Liver (tissue), 3 donors: Measurements from ENCODE around the gene SLC6A7.

Source experiments
- EGR1 ChIP-seq, 2 donors: IDR thresholded peaks; 2 replicates each; pipeline ENCODE4 v1.6.1; 2016 to 2018; ENCODE audit warnings: antibody characterized with exemption in 2 of 2, low read depth in 2 of 2
- GABPA ChIP-seq, 2 donors: IDR thresholded peaks in 1 of 2; conservative IDR thresholded peaks in 1 of 2; 2 replicates each; pipeline ENCODE4 v1.6.1; 2016; ENCODE audit warnings: antibody characterized with exemption in 2 of 2, mild to moderate bottlenecking in 1 of 2, moderate library complexity in 1 of 2
- HNF4G ChIP-seq: IDR thresholded peaks from 2 replicates; pipeline ENCODE4 v1.6.1; 2016; ENCODE audit warnings: antibody characterized with exemption
- JUND ChIP-seq, 2 donors: IDR thresholded peaks; 2 replicates each; pipeline ENCODE4 v1.6.1; 2016; ENCODE audit warnings: antibody characterized with exemption in 2 of 2
- NR2F2 ChIP-seq: IDR thresholded peaks from 2 replicates; pipeline ENCODE4 v1.6.1; 2016; ENCODE audit warnings: antibody characterized with exemption
- RAD21 ChIP-seq, 2 donors: IDR thresholded peaks; 2 replicates each; pipeline ENCODE4 v1.6.1; 2016; ENCODE audit warnings: antibody characterized with exemption in 2 of 2, mild to moderate bottlenecking in 2 of 2
- RXRA ChIP-seq, 2 donors: IDR thresholded peaks; 2 replicates each; pipeline ENCODE4 v1.6.1; 2017 to 2018; ENCODE audit warnings: antibody characterized with exemption in 2 of 2, mild to moderate bottlenecking in 1 of 2
- SP1 ChIP-seq: IDR thresholded peaks from 2 replicates; pipeline ENCODE4 v1.6.1; 2018; ENCODE audit warnings: antibody characterized with exemption, mild to moderate bottlenecking
- YY1 ChIP-seq: IDR thresholded peaks from 2 replicates; pipeline ENCODE4 v1.6.1; 2016; ENCODE audit warnings: antibody characterized with exemption, mild to moderate bottlenecking
- TF ChIP-seq, protein P1 (sequence below): fragments of 150-350 bp; IDR thresholded peaks from 2 replicates; pipeline ENCODE4 v1.5.1; 2017; ENCODE audit warnings: improper control_type of control experiment, low read depth, low read length; ENCODE audit not compliant: missing input control
- TF ChIP-seq, protein P2 (sequence below): IDR thresholded peaks from 2 replicates; pipeline ENCODE4 v1.6.1; 2016; ENCODE audit warnings: antibody characterized with exemption
- TF ChIP-seq, protein P3 (sequence below): IDR thresholded peaks from 2 replicates; pipeline ENCODE4 v1.6.1; 2016; ENCODE audit warnings: antibody characterized with exemption, mild to moderate bottlenecking
- TF ChIP-seq, protein P4 (sequence below): IDR thresholded peaks from 2 replicates; pipeline ENCODE4 v1.6.1; 2016; ENCODE audit warnings: antibody characterized with exemption
- TF ChIP-seq, protein P5 (sequence below): IDR thresholded peaks from 2 replicates; pipeline ENCODE4 v1.6.1; 2016; ENCODE audit warnings: antibody characterized with exemption
- donor health status: healthy.
- donor health status: healthy.

DNA sequence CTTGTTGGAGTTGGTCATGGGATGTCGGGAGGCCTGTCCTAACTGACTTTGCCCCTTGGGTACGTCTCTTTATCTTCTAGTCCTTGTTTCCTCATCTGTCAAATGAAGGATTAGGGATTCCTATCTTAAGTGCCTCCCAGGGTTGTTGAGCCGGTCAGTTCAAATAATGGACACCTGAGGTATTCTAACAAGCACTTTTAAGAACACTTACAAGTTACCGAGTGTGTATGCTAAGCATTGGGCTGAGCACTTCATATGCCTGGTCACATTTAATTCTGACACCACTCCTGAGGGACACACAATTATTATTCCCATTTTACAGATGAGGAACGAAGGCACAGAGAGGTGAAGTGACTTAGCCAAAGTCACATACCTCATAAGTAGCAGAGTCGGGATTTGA is 62.6 kb downstream of the SLC6A7 start:
- TF ChIP-seq, protein P1, sequence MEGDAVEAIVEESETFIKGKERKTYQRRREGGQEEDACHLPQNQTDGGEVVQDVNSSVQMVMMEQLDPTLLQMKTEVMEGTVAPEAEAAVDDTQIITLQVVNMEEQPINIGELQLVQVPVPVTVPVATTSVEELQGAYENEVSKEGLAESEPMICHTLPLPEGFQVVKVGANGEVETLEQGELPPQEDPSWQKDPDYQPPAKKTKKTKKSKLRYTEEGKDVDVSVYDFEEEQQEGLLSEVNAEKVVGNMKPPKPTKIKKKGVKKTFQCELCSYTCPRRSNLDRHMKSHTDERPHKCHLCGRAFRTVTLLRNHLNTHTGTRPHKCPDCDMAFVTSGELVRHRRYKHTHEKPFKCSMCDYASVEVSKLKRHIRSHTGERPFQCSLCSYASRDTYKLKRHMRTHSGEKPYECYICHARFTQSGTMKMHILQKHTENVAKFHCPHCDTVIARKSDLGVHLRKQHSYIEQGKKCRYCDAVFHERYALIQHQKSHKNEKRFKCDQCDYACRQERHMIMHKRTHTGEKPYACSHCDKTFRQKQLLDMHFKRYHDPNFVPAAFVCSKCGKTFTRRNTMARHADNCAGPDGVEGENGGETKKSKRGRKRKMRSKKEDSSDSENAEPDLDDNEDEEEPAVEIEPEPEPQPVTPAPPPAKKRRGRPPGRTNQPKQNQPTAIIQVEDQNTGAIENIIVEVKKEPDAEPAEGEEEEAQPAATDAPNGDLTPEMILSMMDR = no peak
- TF ChIP-seq, protein P2, sequence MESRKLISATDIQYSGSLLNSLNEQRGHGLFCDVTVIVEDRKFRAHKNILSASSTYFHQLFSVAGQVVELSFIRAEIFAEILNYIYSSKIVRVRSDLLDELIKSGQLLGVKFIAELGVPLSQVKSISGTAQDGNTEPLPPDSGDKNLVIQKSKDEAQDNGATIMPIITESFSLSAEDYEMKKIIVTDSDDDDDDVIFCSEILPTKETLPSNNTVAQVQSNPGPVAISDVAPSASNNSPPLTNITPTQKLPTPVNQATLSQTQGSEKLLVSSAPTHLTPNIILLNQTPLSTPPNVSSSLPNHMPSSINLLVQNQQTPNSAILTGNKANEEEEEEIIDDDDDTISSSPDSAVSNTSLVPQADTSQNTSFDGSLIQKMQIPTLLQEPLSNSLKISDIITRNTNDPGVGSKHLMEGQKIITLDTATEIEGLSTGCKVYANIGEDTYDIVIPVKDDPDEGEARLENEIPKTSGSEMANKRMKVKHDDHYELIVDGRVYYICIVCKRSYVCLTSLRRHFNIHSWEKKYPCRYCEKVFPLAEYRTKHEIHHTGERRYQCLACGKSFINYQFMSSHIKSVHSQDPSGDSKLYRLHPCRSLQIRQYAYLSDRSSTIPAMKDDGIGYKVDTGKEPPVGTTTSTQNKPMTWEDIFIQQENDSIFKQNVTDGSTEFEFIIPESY = no peak
- TF ChIP-seq RAD21 (IDR thresholded peaks at IDR 0.05) (no peak), YY1 (no peak), JUND (IDR thresholded peaks at IDR 0.05) (no peak), SP1 (no peak), GABPA (IDR thresholded peaks at IDR 0.05 in 1 of 2, conservative IDR thresholded peaks at IDR 0.05 in 1 of 2) (no peak), EGR1 (IDR thresholded peaks at IDR 0.05; ENCODE audit: low read depth in 2 of 2) (no peak), HNF4G (no peak), RXRA (IDR thresholded peaks at IDR 0.05) (no peak), NR2F2 (no peak)
- TF ChIP-seq, protein P3, sequence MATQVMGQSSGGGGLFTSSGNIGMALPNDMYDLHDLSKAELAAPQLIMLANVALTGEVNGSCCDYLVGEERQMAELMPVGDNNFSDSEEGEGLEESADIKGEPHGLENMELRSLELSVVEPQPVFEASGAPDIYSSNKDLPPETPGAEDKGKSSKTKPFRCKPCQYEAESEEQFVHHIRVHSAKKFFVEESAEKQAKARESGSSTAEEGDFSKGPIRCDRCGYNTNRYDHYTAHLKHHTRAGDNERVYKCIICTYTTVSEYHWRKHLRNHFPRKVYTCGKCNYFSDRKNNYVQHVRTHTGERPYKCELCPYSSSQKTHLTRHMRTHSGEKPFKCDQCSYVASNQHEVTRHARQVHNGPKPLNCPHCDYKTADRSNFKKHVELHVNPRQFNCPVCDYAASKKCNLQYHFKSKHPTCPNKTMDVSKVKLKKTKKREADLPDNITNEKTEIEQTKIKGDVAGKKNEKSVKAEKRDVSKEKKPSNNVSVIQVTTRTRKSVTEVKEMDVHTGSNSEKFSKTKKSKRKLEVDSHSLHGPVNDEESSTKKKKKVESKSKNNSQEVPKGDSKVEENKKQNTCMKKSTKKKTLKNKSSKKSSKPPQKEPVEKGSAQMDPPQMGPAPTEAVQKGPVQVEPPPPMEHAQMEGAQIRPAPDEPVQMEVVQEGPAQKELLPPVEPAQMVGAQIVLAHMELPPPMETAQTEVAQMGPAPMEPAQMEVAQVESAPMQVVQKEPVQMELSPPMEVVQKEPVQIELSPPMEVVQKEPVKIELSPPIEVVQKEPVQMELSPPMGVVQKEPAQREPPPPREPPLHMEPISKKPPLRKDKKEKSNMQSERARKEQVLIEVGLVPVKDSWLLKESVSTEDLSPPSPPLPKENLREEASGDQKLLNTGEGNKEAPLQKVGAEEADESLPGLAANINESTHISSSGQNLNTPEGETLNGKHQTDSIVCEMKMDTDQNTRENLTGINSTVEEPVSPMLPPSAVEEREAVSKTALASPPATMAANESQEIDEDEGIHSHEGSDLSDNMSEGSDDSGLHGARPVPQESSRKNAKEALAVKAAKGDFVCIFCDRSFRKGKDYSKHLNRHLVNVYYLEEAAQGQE = no peak
- TF ChIP-seq, protein P4, sequence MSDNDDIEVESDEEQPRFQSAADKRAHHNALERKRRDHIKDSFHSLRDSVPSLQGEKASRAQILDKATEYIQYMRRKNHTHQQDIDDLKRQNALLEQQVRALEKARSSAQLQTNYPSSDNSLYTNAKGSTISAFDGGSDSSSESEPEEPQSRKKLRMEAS = no peak
- TF ChIP-seq, protein P5, sequence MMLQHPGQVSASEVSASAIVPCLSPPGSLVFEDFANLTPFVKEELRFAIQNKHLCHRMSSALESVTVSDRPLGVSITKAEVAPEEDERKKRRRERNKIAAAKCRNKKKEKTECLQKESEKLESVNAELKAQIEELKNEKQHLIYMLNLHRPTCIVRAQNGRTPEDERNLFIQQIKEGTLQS = no peak
